Neural progenitor cell (in vitro differentiated cells): Measurements from ENCODE around the gene VWF.

Experiments used
- CTCF ChIP-seq: fragments of 200-600 bp; sonication (generic); IDR thresholded peaks from 2 replicates; pipeline ENCODE4 v1.5.1; 2017; ENCODE audit warnings: antibody characterized with exemption, mild to moderate bottlenecking
- EZH2 ChIP-seq: fragments of 200-600 bp; sonication (generic); IDR thresholded peaks from 2 replicates; pipeline ENCODE4 v1.6.1; 2017; ENCODE audit warnings: antibody characterized with exemption, mild to moderate bottlenecking, moderate library complexity
- EZH2phosphoT487 ChIP-seq: fragments of 200-600 bp; sonication (generic); IDR thresholded peaks from 2 replicates; pipeline ENCODE4 v1.6.1; 2017; ENCODE audit warnings: antibody characterized with exemption

- TF ChIP-seq CTCF (no peak), EZH2 (no peak), EZH2phosphoT487 (no peak)
Measured at GRCh38 chr12:6118891-6119568, 5.4 kb downstream of the VWF start.
